ENCODE results near the gene PBXIP1.

The PBXIP1 gene

GRCh38 chr1:154969246-154969645 lies 13.3 kb upstream of the PBXIP1 start:
- peak overlapping the region in 1 of 2 experiments; percentile 5 for H3K4ac ChIP-seq (ENCODE audit: low read depth in 1 of 2, low read length in 2 of 2)
- peak overlapping the region; percentile 48 to 84 for H3K18ac ChIP-seq (ENCODE audit: low read depth in 1 of 2, low read length in 2 of 2)
- H3K27me3 ChIP-seq (ENCODE audit: control insufficient read depth in 1 of 2, insufficient read depth in 1 of 2, low read length in 2 of 2) = no peaks in the 10 kb centered on the region
- H2BK5ac ChIP-seq (ENCODE audit: low read depth, low read length, poor library complexity, severe bottlenecking) = no peak overlapping the region
- peaks cover 37% of the 10 kb centered on the region for H3K4me1 ChIP-seq (ENCODE audit: control insufficient read depth, insufficient read depth, low read depth, low read length)
- no peak overlapping the region for H2BK12ac ChIP-seq (ENCODE audit: low read length in 2 of 2)
- 46% methylated on average over 1 of the region's 5 CpGs for WGBS
- H2AFZ ChIP-seq (ENCODE audit: low read depth, low read length) = no peak overlapping the region
- no peak overlapping the region for H4K91ac ChIP-seq (ENCODE audit: low read length)
- H3K9me3 ChIP-seq (ENCODE audit: control insufficient read depth, low read length) = no peaks in the 10 kb centered on the region
- peak overlapping the region; percentile 98 for H3K9ac ChIP-seq (ENCODE audit: low read length)
- no peaks in the 10 kb centered on the region for H3K79me1 ChIP-seq (replicated peaks; ENCODE audit: low read length, poor library complexity, severe bottlenecking)
- peak overlapping the region; percentile 12 for H3K27ac ChIP-seq (ENCODE audit: low read length, poor library complexity, severe bottlenecking)
- H2BK15ac ChIP-seq (ENCODE audit: low read depth, poor library complexity, severe bottlenecking) = peak overlapping the region; percentile 39
- H3K4me3 ChIP-seq (ENCODE audit: insufficient read depth in 1 of 2, low read depth in 1 of 2, low read length in 2 of 2) = peak overlapping the region; percentile 70 to 90
- H3K23ac ChIP-seq (ENCODE audit: low read length in 2 of 2) = no peak overlapping the region
- DNase-seq = no peak
- H3K36me3 ChIP-seq (ENCODE audit: control insufficient read depth in 1 of 2, insufficient read depth in 2 of 2, low read depth in 1 of 2, low read length in 2 of 2) = peaks cover 42 to 43% of the 10 kb centered on the region in 2 experiments
- peak overlapping the region; percentile 89 for H3K4me2 ChIP-seq (ENCODE audit: low read length, poor library complexity, severe bottlenecking)
- peak overlapping the region; percentile 42 for H4K8ac ChIP-seq (ENCODE audit: low read length)
- no peak overlapping the region for H2BK120ac ChIP-seq (ENCODE audit: low read depth, low read length)
- H3K14ac ChIP-seq (ENCODE audit: low read length in 2 of 2) = peak overlapping the region in 1 of 2 experiments; percentile 76
- peak overlapping the region; percentile 55 for H2AK5ac ChIP-seq (ENCODE audit: low read length, severe bottlenecking)

- no peaks in the 10 kb centered on the region for H3K9me3 ChIP-seq (ENCODE audit: control insufficient read depth, low read length)
- H3K4ac ChIP-seq (ENCODE audit: low read depth in 1 of 2, low read length in 2 of 2) = peak overlapping the region; percentile 5 to 37
Measured at GRCh38 chr1:154968731-154969130, 12.8 kb upstream of the PBXIP1 start.

GRCh38 chr1:154967331-154967950 lies 11.5 kb upstream of the PBXIP1 start:
- Histone ChIP-seq H3K23ac (ENCODE audit: low read length in 2 of 2) (no peak overlapping the region), H3K27me3 (ENCODE audit: control insufficient read depth in 1 of 2, insufficient read depth in 1 of 2, low read length in 2 of 2) (no peaks in the 10 kb centered on the region), H3K9me3 (ENCODE audit: control insufficient read depth, low read length) (no peaks in the 10 kb centered on the region), H3K9ac (ENCODE audit: low read length) (peak overlapping the region; percentile 98), H4K91ac (ENCODE audit: low read length) (no peak overlapping the region), H3K4me3 (ENCODE audit: insufficient read depth in 1 of 2, low read depth in 1 of 2, low read length in 2 of 2) (no peak overlapping the region), H2BK5ac (ENCODE audit: low read depth, low read length, poor library complexity, severe bottlenecking) (no peak overlapping the region), H3K36me3 (ENCODE audit: control insufficient read depth in 1 of 2, insufficient read depth in 2 of 2, low read depth in 1 of 2, low read length in 2 of 2) (peaks cover 57 to 58% of the 10 kb centered on the region in 2 experiments), H2BK12ac (ENCODE audit: low read length in 2 of 2) (peak overlapping the region in 1 of 2 experiments; percentile 38), H3K4ac (ENCODE audit: low read depth in 1 of 2, low read length in 2 of 2) (no peak overlapping the region), H2BK15ac (ENCODE audit: low read depth, poor library complexity, severe bottlenecking) (no peak overlapping the region), H4K8ac (ENCODE audit: low read length) (no peak overlapping the region), H3K4me2 (ENCODE audit: low read length, poor library complexity, severe bottlenecking) (no peak overlapping the region), H2BK120ac (ENCODE audit: low read depth, low read length) (no peak overlapping the region), H3K4me1 (ENCODE audit: control insufficient read depth, insufficient read depth, low read depth, low read length) (peaks cover 44% of the 10 kb centered on the region), H3K79me1 (replicated peaks; ENCODE audit: low read length, poor library complexity, severe bottlenecking) (peaks cover 1% of the 10 kb centered on the region), H3K27ac (ENCODE audit: low read length, poor library complexity, severe bottlenecking) (no peak overlapping the region), H2AFZ (ENCODE audit: low read depth, low read length) (no peak overlapping the region), H3K18ac (ENCODE audit: low read depth in 1 of 2, low read length in 2 of 2) (no peak overlapping the region), H2AK5ac (ENCODE audit: low read length, severe bottlenecking) (no peak overlapping the region), H3K14ac (ENCODE audit: low read length in 2 of 2) (no peak overlapping the region)
- DNase-seq = no peak
- WGBS = 94% methylated on average over 5 of the region's 5 CpGs

More at GRCh38 chr1:154968731-154969130, 12.8 kb upstream of the PBXIP1 start:
- Histone ChIP-seq H3K9ac (ENCODE audit: low read length) (peak overlapping the region; percentile 98), H4K91ac (ENCODE audit: low read length) (peak overlapping the region; percentile 31), H3K27ac (ENCODE audit: low read length, poor library complexity, severe bottlenecking) (peak overlapping the region; percentile 22), H3K79me1 (replicated peaks; ENCODE audit: low read length, poor library complexity, severe bottlenecking) (no peaks in the 10 kb centered on the region), H3K4me3 (ENCODE audit: insufficient read depth in 1 of 2, low read depth in 1 of 2, low read length in 2 of 2) (peak overlapping the region; percentile 70 to 90), H3K4me2 (ENCODE audit: low read length, poor library complexity, severe bottlenecking) (peak overlapping the region; percentile 89), H2AFZ (ENCODE audit: low read depth, low read length) (no peak overlapping the region), H2BK15ac (ENCODE audit: low read depth, poor library complexity, severe bottlenecking) (no peak overlapping the region), H4K8ac (ENCODE audit: low read length) (peak overlapping the region; percentile 42), H2AK5ac (ENCODE audit: low read length, severe bottlenecking) (peak overlapping the region; percentile 80), H2BK5ac (ENCODE audit: low read depth, low read length, poor library complexity, severe bottlenecking) (no peak overlapping the region), H2BK120ac (ENCODE audit: low read depth, low read length) (no peak overlapping the region), H3K23ac (ENCODE audit: low read length in 2 of 2) (peak overlapping the region in 1 of 2 experiments; percentile 63), H3K18ac (ENCODE audit: low read depth in 1 of 2, low read length in 2 of 2) (peak overlapping the region in 1 of 2 experiments; percentile 84), H3K14ac (ENCODE audit: low read length in 2 of 2) (peak overlapping the region in 1 of 2 experiments; percentile 96), H3K27me3 (ENCODE audit: control insufficient read depth in 1 of 2, insufficient read depth in 1 of 2, low read length in 2 of 2) (no peaks in the 10 kb centered on the region), H3K36me3 (ENCODE audit: control insufficient read depth in 1 of 2, insufficient read depth in 2 of 2, low read depth in 1 of 2, low read length in 2 of 2) (peaks cover 47 to 48% of the 10 kb centered on the region in 2 experiments), H2BK12ac (ENCODE audit: low read length in 2 of 2) (peak overlapping the region in 1 of 2 experiments; percentile 83), H3K4me1 (ENCODE audit: control insufficient read depth, insufficient read depth, low read depth, low read length) (peaks cover 37% of the 10 kb centered on the region)
- WGBS = 85% methylated on average over 2 of the region's 3 CpGs
- DNase-seq = no peak

GRCh38 chr1:154966111-154966510 lies 10.2 kb upstream of the PBXIP1 start:
- H3K18ac ChIP-seq (ENCODE audit: low read depth in 1 of 2, low read length in 2 of 2) = no peak overlapping the region
- no peak for DNase-seq
- H4K8ac ChIP-seq (ENCODE audit: low read length) = no peak overlapping the region
- H2BK120ac ChIP-seq (ENCODE audit: low read depth, low read length) = no peak overlapping the region
- no peak overlapping the region for H4K91ac ChIP-seq (ENCODE audit: low read length)
- H2BK15ac ChIP-seq (ENCODE audit: low read depth, poor library complexity, severe bottlenecking) = no peak overlapping the region
- H3K14ac ChIP-seq (ENCODE audit: low read length in 2 of 2) = no peak overlapping the region
- no peaks in the 10 kb centered on the region for H3K9me3 ChIP-seq (ENCODE audit: control insufficient read depth, low read length)
- H2BK12ac ChIP-seq (ENCODE audit: low read length in 2 of 2) = no peak overlapping the region
- no peak overlapping the region for H3K4me2 ChIP-seq (ENCODE audit: low read length, poor library complexity, severe bottlenecking)
- H2AFZ ChIP-seq (ENCODE audit: low read depth, low read length) = no peak overlapping the region
- H3K4me3 ChIP-seq (ENCODE audit: insufficient read depth in 1 of 2, low read depth in 1 of 2, low read length in 2 of 2) = no peak overlapping the region
- H3K79me1 ChIP-seq (replicated peaks; ENCODE audit: low read length, poor library complexity, severe bottlenecking) = peaks cover 1% of the 10 kb centered on the region
- H3K36me3 ChIP-seq (ENCODE audit: control insufficient read depth in 1 of 2, insufficient read depth in 2 of 2, low read depth in 1 of 2, low read length in 2 of 2) = peaks cover 57 to 60% of the 10 kb centered on the region in 2 experiments
- no peak overlapping the region for H3K9ac ChIP-seq (ENCODE audit: low read length)
- H3K4me1 ChIP-seq (ENCODE audit: control insufficient read depth, insufficient read depth, low read depth, low read length) = peaks cover 39% of the 10 kb centered on the region
- H3K4ac ChIP-seq (ENCODE audit: low read depth in 1 of 2, low read length in 2 of 2) = no peak overlapping the region
- H2AK5ac ChIP-seq (ENCODE audit: low read length, severe bottlenecking) = no peak overlapping the region
- WGBS = 100% methylated on average over 2 of the region's 7 CpGs
- H3K23ac ChIP-seq (ENCODE audit: low read length in 2 of 2) = no peak overlapping the region
- H3K27ac ChIP-seq (ENCODE audit: low read length, poor library complexity, severe bottlenecking) = no peak overlapping the region
- H3K27me3 ChIP-seq (ENCODE audit: control insufficient read depth in 1 of 2, insufficient read depth in 1 of 2, low read length in 2 of 2) = no peaks in the 10 kb centered on the region
- H2BK5ac ChIP-seq (ENCODE audit: low read depth, low read length, poor library complexity, severe bottlenecking) = no peak overlapping the region

Measured in mesenchymal stem cell (in vitro differentiated cells and primary cell).